GM19467 (cell line): Measurements from ENCODE around the gene ALOX15B.
"Not testable (repeated sequence)": the region's sequence is repeated elsewhere in the genome, so short reads cannot be mapped to it uniquely, and the experiment has no call there.

Experiments
- ATAC-seq: cut with Tn5 transposase; IDR thresholded peaks from one replicate; pipeline ENCODE4 v1.9.1; 2021; ENCODE audit warnings: mild to moderate bottlenecking, moderate library complexity; ENCODE audit not compliant: unreplicated experiment

Gene ALOX15B

DNA sequence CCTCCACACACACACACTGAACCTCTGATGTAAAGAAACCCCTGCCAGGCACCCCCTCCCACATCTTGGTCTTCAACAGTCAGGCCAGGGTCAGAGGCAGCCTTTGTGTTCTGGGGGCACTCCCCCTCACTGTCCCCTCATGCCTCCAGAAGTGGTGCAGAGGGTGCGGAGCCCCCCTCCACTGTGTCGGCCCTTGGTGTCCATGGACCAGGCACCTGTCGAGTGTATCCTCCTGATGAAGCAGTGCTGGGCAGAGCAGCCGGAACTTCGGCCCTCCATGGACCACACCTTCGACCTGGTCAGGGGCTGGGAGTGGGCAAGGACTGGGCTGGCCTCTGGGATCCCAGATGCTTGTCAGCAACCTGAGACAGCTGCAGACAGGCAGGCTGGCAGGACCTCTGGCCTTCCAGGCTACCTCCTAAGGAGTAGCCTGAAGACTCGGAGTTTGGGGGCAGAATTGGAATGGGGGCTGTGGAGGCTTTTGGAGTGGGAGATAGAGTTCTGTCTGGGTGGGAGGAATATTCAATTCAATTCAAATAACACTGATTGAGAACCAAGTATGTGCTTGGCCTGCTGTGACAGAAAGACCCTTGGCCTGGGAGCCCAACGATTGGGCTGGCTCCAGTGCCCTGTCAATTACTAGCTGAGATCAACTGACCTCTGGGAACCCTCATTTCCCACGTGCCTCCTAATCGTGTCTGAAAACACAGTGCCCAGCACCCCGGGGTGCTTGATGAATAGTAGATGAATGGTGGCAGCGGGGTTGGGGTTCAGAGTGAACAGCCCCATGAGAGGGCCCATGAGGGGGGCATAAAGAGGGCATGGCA, 24.9 kb upstream of the ALOX15B start:
- ATAC-seq = no peak

DNA sequence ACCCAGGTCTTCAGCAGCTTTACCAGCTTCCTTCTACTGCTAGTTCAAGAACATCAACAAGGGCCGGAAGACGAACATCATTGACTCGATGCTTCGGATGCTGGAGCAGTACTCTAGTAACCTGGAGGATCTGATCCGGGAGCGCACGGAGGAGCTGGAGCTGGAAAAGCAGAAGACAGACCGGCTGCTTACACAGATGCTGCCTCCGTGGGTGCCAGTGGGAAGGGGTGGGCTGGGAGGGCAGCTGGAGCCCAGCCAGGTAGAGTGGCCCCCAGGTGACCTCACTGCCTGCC, 24.4 kb upstream of the ALOX15B start:
- no peak for ATAC-seq

DNA sequence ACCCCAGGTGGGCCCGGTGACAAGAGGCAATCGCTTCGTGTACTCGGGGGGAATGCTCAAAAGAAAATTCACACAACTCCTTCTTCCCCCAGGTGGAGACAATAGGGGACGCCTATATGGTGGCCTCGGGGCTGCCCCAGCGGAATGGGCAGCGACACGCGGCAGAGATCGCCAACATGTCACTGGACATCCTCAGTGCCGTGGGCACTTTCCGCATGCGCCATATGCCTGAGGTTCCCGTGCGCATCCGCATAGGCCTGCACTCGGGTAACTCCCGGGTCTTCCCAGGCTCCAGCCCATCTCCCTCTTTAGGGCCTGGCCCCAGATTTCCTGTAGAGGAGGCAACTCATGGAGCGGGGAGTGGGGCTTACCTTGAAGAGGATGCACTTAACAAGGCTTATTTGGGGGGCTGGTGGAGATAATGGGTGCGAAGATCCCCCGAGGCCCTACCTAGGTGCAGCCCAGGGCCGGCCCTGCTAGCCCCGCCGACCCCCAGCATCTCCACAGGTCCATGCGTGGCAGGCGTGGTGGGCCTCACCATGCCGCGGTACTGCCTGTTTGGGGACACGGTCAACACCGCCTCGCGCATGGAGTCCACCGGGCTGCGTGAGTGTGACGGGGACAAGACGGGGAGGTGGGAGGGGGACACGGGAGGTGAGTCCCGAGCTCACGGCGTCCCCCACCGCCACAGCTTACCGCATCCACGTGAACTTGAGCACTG, 23.5 kb upstream of the ALOX15B start:
- ATAC-seq = no peak

DNA sequence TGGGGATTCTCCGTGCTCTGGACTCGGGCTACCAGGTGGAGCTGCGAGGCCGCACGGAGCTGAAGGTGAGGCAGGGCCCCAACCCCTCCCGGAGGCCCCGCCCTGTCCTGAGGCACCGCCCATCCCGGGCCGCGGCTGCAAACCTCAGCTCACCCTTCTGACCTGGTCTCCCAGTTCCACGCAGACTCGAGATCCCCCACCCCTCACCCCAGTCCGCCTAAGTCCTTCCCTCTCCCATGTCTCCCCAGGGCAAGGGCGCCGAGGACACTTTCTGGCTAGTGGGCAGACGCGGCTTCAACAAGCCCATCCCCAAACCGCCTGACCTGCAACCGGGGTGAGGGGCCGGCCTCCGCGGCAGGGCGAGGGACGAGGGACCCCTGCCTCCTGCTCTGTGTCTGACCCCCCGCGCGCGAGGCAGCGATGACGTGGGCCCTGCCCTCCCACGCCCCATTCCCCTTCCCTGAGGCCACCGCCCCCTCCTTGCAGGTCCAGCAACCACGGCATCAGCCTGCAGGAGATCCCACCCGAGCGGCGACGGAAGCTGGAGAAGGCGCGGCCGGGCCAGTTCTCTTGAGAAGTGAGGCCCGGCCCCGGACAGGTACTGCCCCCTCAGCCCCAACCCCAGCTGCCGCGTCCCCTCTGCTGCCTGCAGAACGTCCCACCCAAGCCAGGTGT, 22.8 kb upstream of the ALOX15B start:
- ATAC-seq = no peak

DNA sequence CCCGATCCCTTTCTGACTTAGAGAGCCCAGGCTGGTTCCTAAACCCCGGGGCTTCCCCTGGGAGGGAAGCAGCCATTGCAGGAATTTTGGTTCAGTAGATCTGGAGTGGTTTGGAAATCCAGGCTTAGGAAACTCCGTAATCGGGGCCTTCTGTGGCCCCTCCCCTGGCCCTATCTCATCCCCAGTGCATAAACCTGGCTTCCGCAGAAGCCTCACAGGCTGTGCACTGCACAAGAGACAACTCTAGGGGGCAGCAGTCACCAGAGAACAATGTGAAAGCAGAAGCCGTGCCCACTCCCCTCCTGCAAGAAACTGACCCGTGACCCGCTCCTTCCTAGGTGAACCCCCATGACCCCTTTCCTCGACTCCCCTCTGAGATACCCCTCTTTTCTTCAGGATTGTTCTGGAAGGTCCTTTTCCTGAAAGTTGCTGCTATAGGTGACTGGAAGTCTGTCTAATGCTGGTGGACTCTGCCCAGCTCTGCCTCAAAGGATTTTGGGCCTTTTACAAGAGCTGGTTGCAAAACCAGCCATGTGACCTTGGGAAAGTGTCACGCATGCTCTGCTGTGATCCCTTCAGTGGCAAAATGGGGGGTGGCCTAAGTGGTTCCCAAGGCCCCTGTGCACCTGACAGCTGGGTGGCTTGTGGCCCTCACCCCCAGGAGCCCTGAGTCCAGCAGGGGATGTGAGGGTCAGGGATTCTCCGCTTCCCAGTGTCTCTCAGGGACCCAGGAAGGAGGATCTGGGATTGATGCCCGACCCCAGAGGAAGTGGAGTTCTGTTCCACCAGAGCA, 22.0 kb upstream of the ALOX15B start:
- ATAC-seq = no peak

DNA sequence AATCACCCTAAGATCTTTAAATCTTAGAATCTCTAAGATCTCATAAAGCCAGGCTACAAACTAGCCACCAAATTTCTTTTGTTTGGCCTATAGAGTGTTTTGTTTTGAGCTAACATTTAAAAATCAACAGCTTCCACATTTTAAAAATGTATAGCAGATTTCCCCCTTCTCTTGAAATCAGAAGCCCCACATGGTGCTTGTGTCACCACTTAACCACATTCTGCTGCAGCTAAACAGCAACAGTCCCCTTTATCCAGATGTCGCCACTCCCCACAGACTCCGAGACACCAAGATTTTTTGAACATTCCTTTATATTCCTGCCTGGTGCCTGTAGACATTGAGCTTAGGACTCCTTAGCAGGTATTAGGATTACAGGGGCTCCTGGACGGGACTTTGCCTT, 20.4 kb upstream of the ALOX15B start:
- ATAC-seq = no peak

DNA sequence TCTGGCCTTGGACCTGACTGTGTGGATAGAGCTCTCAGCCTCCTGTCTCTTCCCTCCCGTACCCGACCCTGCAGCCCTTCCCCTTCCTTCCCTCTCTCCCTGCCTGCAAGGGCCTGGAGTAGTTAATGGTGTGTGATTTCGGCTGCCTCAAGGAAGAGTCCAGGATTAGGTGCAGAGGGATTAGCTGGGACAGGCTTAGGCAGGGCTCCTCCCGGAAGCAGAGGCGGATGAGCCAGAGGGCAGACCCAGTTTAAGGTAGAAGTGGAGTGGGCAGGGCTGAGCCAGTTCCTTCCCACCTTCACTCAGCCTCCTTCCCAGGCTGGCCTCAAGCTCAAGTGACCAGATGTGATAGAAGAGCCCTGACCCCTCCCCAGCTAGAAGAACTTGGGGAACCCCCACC, 19.7 kb upstream of the ALOX15B start:
- no peak for ATAC-seq

DNA sequence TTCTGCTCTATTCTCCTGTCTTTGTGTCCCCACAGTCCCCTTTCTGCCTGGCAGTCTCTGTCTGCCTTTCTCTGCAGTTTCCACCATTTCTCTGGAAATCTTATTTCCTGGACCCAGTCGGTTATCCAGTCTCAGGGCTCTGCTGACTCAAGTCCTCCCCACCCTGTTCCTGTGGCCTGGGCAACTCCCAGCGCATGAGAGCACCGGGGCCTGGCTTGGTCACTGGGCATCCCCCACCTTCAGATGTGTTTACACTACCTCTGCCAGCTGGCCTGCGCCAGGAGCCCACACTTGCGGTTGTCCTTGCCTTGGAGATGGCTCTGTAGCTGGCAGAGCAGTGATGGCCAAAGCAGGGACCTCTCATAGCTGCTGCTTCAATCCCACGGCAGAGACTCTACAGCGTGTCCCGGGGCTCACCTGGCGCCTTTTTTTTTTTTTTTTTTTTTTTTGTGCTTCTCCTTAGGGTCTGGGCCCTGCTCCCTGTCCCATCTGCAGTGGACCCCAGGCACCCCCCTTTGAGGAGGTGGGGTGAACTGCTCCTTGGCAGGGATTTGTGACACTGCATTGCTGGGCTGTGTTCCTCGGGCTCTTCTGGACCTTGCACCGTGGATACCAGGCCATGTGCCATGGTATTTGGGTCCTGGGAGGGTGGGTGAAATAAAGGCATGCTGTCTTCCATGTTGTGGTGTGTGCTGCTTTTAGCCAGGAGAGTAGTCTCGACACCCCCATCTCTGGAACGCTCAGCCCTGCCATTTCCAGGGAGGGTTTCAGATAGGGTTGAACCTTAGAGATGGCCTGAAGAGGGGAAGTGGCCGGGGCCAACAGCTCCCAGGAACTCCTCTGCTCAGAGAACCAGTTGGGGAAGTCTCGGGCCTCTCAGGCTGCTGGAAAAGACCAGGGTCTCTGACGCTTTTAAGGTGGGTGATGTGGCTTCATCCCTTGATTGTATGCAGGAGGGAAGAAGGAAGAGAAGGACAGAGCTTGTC, 18.9 kb upstream of the ALOX15B start:
- no peak for ATAC-seq

DNA sequence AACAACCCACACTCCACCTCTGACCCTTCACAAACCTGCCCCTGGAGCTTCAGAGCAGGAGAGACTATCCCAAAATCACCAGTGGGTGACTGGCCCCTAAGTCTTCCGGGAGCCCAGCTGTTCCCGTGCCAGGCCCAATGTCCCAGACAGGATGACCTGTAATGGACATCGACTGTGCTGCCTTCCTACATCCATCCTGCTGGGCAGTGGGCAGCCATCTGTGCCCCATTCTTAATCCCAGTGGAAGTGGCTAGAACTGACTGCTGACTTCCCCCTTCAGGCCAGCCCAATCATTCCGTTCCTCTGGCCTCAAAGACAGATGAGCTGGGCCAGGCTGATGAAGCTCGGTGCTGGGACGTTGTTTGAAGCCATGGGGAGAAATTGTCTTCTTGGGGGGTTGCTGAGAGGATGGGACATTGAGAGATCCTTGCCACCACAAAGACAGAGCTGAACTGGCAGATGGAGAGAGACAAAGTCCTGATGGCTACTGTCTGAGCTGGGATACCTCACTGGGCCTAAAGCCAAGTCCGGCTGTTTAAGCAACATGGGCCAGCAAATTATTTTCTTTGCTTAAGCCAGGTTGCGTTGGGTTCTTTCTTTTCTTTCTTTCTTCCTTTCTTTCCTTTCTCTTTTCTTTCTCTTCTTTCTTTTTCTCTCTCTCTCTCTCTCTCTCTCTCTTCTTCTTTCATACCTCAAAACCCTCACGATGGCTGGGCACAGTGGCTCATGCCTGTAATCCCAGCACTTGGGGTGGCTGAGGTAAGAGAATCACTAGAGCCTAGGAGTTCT, 17.9 kb upstream of the ALOX15B start:
- ATAC-seq = no peak

DNA sequence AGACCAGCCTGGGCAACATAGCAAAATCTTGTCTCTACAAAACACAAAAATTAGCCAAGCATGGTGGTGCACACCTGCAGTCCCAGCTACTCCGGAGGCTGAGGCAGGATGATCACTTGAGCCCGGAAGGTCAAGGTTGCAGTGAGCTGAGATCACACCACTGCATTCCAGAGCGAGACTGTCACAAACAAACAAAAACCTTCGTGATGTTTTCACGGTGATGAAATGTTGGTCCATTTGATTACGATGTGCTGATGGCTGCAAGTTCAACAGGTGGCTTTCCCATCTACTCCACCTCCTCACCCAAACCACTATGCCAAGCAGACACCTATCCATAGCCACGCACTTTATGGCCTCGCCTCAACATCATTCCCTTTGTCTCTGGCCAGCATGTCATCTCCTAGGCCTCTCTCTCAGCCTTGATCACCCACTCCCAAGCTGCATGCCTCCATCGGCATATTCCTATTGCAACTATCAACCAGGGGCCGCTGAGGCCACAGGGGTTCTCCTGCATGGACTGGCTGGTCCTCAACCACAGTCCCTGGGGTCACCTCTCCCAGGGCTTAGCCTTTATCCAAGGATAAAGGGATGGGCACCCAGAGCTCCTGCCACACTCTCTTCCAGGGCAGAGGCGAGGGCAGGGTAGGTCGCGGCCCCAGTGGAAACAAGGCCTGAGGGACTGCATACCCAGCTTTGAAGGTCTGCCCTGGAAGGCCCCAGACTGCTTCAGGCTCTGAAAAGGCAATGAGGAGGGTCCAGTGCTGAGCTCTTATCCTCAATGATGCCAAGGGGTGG, 17.1 kb upstream of the ALOX15B start:
- no peak for ATAC-seq

DNA sequence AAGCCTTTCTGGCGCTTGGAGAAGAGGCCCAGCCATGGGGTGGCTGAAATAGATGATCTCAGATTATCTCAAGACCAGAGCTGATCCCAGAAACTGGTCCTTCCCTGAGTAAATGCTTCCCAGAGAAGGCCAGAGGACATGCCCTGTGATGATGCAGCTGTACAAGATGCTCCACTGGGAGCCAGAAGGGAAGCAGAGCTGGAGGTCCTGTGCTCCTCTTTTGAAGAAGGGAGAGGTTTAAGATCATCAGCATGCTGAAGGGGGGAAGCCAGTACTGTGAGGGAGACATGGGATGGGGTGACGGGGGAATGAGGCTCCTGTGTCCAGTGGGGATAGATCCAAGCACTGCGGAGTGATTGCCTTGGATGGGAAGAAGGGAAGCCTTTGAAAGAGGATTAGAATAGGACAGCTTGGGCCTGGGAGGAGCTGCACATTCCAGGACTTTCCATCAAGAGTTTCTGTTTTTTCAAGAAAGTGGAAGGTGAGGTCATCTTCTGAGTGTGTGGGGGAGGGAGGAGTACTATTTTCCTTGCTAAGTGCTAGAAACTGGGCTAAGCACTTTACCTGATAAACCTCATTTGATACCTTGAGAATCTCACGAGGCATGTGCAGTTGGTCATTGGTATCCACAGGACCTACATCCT, 16.4 kb upstream of the ALOX15B start:
- no peak for ATAC-seq

DNA sequence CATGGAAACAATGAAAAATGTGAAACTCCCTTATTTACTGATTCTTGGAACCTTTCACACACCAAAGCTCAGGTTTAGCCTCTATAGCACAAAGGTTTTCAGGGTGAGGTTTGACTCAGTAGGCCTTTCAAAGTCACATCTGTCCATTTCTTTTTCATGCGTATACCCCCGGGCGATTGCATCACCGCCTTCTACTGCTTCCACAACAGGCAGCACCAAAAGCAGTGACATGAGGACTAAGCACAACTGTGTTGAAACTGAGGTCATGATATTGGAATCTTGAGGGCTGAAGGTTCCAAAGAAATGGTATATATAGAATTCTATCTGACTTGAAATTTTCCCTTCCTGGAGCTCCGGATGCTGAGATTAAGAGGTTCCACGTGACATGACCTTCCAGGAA, 14.7 kb upstream of the ALOX15B start:
- ATAC-seq = not testable (repeated sequence)

DNA sequence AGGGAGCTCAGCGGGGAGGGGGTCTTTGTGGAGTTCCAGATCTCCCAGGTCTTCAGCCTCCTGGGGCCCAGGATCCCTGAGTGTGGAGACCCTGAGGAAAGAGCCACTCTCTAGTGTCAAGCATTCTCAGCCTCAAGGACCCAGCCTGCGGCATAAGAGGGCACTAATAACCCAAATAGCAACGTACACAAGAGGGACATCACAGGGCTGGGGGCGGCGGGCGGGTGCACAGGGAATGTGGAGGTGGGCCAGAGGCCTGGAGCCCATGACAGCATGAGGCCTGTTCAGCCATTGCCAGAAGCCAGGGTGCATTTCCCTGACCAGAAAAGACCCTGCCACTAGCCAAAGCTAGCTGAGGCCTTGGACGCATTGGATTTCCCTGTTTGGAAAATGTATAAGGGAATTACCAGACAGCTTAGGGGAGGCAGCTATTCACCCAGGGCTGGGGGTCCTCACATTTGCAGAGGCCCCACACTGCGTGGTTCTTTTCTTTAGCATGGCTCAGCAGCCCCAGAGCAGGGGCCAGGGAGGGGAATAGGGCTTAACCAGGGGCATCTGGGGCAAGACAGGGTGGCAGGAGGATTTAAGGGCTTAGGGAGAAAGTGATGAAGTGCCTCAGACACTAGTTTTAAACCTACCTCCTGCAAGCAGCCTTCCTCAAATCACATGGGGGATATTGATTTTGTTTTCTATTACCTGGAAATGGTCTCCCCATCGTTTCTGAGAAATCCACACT, 13.5 kb upstream of the ALOX15B start:
- no peak for ATAC-seq

DNA sequence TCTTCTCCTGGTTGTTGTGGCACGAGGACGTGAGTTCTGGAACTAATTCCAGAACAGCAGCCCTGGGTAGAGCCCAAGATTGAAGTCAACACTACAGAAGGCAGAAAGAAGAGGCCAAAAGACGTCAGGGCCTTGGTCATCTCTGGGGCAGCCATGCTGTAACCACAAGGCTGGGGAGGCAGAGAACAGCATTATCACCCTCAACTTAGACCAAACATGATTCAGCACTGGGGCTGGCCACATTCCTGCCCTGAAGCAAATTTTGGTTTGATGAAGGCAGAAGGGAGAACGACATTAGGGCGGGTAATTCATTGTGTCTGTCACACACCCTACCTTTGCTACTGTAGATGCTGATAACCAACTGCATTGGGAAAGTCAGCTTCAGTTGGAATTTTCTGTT, 9.7 kb upstream of the ALOX15B start:
- ATAC-seq = no peak

DNA sequence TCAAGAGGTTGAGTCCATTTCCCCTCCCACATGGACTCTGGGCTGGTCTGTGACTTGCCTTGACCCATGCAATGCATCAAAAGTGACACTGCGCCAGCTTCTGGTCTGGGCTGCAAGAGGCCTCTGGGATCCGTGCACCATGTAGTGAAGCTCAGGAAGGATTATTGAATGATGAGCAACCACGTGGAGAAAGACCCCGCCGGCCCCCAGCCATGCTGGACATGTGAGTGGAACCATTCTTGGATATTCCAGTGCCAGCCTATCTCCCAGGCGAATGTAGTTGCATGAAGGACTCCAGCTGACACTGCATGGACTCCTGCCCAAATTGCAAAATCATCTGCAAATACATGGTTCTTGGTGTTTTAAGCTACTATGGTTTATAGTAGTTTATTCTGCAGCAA, 7.6 kb upstream of the ALOX15B start:
- no peak for ATAC-seq

DNA sequence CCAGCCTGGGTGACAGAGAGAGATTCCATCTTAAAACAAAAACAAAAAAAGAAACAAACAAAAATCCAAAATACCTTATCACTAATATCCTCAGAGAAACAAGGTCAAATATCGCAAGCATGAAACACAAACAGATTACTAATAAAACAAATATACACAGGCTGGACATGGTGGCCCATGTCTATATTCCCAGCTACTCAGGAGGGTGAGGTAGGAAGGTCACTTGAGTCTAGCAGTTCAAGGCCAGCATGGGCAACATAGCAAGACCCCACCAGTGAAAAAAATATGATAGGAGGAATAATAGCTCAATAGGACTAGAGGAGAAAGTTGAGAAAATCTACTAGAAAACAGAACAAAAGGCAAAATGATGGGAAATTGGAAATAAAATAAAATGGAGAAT, 6.9 kb upstream of the ALOX15B start:
- ATAC-seq = no peak

DNA sequence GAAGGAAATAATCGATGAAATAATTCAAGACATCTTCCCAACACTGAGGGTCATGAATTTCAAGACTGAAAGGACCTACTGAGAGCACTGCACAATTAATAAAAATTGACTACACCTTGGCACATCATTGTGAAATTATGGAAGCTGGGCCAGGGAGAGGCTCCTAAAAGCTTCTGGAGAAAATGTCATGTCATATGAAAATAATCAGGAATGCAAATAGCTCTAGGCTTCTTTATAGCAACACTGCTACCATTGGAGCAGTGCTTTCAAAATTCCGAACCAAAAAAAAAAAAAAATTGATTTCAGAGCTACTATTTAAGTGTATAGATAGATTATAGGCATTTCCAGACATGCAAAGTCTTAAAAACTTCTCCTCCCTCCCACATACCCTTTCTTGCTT, 6.4 kb upstream of the ALOX15B start:
- ATAC-seq = no peak
